CD4-positive, alpha-beta T cell (primary cell): ENCODE data around the gene SKOR1. TPM values are rescaled to one million over a fixed set of nuclear protein-coding genes. Genes with fewer than 3 reads are reported as not detected.

ENCODE experiments used
- ATAC-seq: fragments of 200-7000 bp; cut with Tn5 transposase; one replicate; pipeline ENCODE4 v1.10.0; 2022; ENCODE audit warnings: mild to moderate bottlenecking; ENCODE audit not compliant: poor library complexity
- CTCF ChIA-PET: fragments of 350-600 bp; sonication (Branson Sonifier 250); formaldehyde crosslinking; loops from one replicate; lab custom pipeline; 2021; ENCODE audit warnings: antibody characterized with exemption, inconsistent platforms; lab: Charles Lee
- POLR2A ChIA-PET: fragments of 350-600 bp; sonication (Branson Sonifier 250); formaldehyde crosslinking; loops from one replicate; lab custom pipeline; 2021; ENCODE audit warnings: antibody characterized with exemption, inconsistent platforms; lab: Charles Lee
- DNase-seq, 14 experiments: peaks; one replicate each; pipeline ENCODE4 v3.0.0-alpha.2; 2013 to 2020; ENCODE audit warnings: mixed read lengths in 2 of 14
- H3K27ac ChIP-seq, 2 donors: one replicate each; pipeline versions ENCODE4 v1.5.1 to v1.7.0; 2013; ENCODE audit warnings: low read length in 2 of 2, low read depth in 1 of 2, mild to moderate bottlenecking in 1 of 2
- H3K27me3 ChIP-seq, 2 experiments: 1 replicate in 1 of 2; 2 replicates in 1 of 2; pipeline versions ENCODE4 v1.6.1 to v1.7.0; 2013; ENCODE audit warnings: low read length in 2 of 2, control low read depth in 1 of 2, mild to moderate bottlenecking in 1 of 2, moderate library complexity in 1 of 2; ENCODE audit not compliant: insufficient read depth in 2 of 2, control insufficient read depth in 1 of 2
- H3K36me3 ChIP-seq: one replicate; pipeline ENCODE4 v1.6.1; 2013; ENCODE audit warnings: low read length, control low read depth; ENCODE audit not compliant: insufficient read depth
- H3K4me1 ChIP-seq: one replicate; pipeline ENCODE4 v1.6.1; 2013; ENCODE audit warnings: low read length, control low read depth; ENCODE audit not compliant: insufficient read depth
- H3K4me3 ChIP-seq: one replicate; pipeline ENCODE4 v1.5.1; 2013; ENCODE audit warnings: mild to moderate bottlenecking, low read length, moderate library complexity
- H3K9me3 ChIP-seq, 2 experiments: 1 replicate in 1 of 2; 2 replicates in 1 of 2; pipeline versions ENCODE4 v1.6.1 to v1.7.0; 2013; ENCODE audit warnings: low read length in 2 of 2, mild to moderate bottlenecking in 2 of 2, control low read depth in 1 of 2, moderate library complexity in 1 of 2; ENCODE audit not compliant: control insufficient read depth in 1 of 2, insufficient read depth in 1 of 2
- H3K27ac Mint-ChIP-seq: one replicate; pipeline ENCODE4 v1.8.0; 2020; ENCODE audit warnings: mixed read lengths
- H3K27me3 Mint-ChIP-seq: one replicate; pipeline ENCODE4 v1.8.0; 2021; ENCODE audit warnings: mixed read lengths
- H3K36me3 Mint-ChIP-seq: one replicate; pipeline ENCODE4 v1.8.0; 2021; ENCODE audit warnings: low read depth, mixed read lengths
- H3K4me1 Mint-ChIP-seq: one replicate; pipeline ENCODE4 v1.8.0; 2021; ENCODE audit warnings: low read depth, mixed read lengths
- H3K4me3 Mint-ChIP-seq: one replicate; pipeline ENCODE4 v1.8.0; 2020; ENCODE audit warnings: mild to moderate bottlenecking, mixed read lengths
- H3K9me3 Mint-ChIP-seq: one replicate; pipeline ENCODE4 v1.8.0; 2020; ENCODE audit warnings: mixed read lengths
- intact Hi-C, 2 experiments: fragments of 100-400 bp; cut with DNase I in 1 of 2; cut with micrococcal nuclease in 1 of 2; formaldehyde crosslinking; loops; one replicate each; pipeline versions ENCODE4 v1.15.1 to v1.9.0; 2023 to 2025; cut with DNase I, micrococcal nuclease
- total RNA-seq, 174 experiments: library from RNA in 2 of 174; stranded (reverse) in 2 of 174; gene quantifications; one replicate each; pipeline ENCODE4 v1.2.3 and lab custom pipeline; 2021 to 2026
- TF ChIP-seq, protein P1 (sequence below): fragments of 200-600 bp; IDR thresholded peaks from one replicate; pipeline ENCODE4 v1.8.0; 2022; ENCODE audit warnings: antibody characterized with exemption, mild to moderate bottlenecking

Gene SKOR1
- total RNA-seq, 2 experiments from 2014 or later: 1.8 to 2.2 TPM

- ChIA-PET POLR2A (no interaction called here), CTCF (no interaction called here)
- Mint-ChIP-seq H3K27me3 (peaks cover 10% of the 10 kb centered on the region), H3K36me3 (no peaks in the 10 kb centered on the region), H3K9me3 (no peaks in the 10 kb centered on the region), H3K27ac (no peak overlapping the region), H3K4me3 (no peak overlapping the region), H3K4me1 (peaks cover 14% of the 10 kb centered on the region)
- no peak for DNase-seq
- ATAC-seq: no peak
- Histone ChIP-seq H3K4me1 (peaks cover 10% of the 10 kb centered on the region), H3K27ac (no peak overlapping the region), H3K9me3 (no peaks in the 10 kb centered on the region), H3K36me3 (no peaks in the 10 kb centered on the region), H3K4me3 (no peak overlapping the region), H3K27me3 (peaks cover 2 to 10% of the 10 kb centered on the region in 2 experiments)
- intact Hi-C loops: no loop called here
- TF ChIP-seq, protein P1, sequence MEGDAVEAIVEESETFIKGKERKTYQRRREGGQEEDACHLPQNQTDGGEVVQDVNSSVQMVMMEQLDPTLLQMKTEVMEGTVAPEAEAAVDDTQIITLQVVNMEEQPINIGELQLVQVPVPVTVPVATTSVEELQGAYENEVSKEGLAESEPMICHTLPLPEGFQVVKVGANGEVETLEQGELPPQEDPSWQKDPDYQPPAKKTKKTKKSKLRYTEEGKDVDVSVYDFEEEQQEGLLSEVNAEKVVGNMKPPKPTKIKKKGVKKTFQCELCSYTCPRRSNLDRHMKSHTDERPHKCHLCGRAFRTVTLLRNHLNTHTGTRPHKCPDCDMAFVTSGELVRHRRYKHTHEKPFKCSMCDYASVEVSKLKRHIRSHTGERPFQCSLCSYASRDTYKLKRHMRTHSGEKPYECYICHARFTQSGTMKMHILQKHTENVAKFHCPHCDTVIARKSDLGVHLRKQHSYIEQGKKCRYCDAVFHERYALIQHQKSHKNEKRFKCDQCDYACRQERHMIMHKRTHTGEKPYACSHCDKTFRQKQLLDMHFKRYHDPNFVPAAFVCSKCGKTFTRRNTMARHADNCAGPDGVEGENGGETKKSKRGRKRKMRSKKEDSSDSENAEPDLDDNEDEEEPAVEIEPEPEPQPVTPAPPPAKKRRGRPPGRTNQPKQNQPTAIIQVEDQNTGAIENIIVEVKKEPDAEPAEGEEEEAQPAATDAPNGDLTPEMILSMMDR: no peak
These were observed 58.0 kb downstream of the SKOR1 start for GRCh38 chr15:67883234-67883773.

DNA sequence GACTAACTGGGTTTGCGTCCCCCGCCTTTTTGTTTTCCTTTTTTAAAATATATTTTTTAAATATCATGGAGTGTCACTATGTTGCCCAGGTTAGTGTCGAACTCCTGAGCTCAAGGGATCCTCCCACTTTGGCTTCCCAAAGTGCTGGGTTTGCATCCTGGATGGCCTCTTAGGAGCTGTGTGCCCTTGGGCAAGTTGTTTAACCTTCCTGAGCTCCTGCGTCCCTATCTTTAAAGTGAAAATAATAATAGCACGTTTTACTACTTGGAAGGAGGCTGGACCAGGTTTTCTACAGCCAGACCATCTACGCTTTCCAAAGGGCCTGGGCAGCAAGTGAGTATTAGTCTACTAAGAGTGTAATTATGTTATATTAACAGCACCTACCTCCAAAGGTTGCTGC, 58.7 kb downstream of the SKOR1 start:
- POLR2A ChIA-PET: no interaction called here
- Histone ChIP-seq H3K9me3 (no peaks in the 10 kb centered on the region), H3K27ac (no peak overlapping the region), H3K4me1 (peaks cover 10% of the 10 kb centered on the region), H3K36me3 (no peaks in the 10 kb centered on the region), H3K4me3 (peak overlapping the region; percentile 58), H3K27me3 (peaks cover 2 to 10% of the 10 kb centered on the region in 2 experiments)
- peak overlapping the region; percentile 52 for H3K4me3 Mint-ChIP-seq
- H3K4me1 Mint-ChIP-seq: peaks cover 14% of the 10 kb centered on the region
- no peak for DNase-seq
- H3K9me3 Mint-ChIP-seq: no peaks in the 10 kb centered on the region
- ATAC-seq: no peak
- no peak overlapping the region for H3K27ac Mint-ChIP-seq
- CTCF ChIA-PET: interaction anchor here (1.0 kb wide), 1 partner anchor 9 kb away, joined by 4 read pairs; no protein-coding TSS in a partner anchor
- TF ChIP-seq, protein P1: no peak
- H3K36me3 Mint-ChIP-seq: no peaks in the 10 kb centered on the region
- intact Hi-C loops: no loop called here
- H3K27me3 Mint-ChIP-seq: peaks cover 10% of the 10 kb centered on the region

Other genes starting within 250 kb of the SKOR1 start
- not detected for gene RNU6-1, start 14.5 kb downstream of the SKOR1 start, total RNA-seq
- gene PIAS1, start 228.8 kb downstream of the SKOR1 start, total RNA-seq: 10 to 100 TPM; 73.1 to 74.8 TPM